Left ventricle myocardium inferior (tissue), 1 donor: Measurements from ENCODE around the gene EPRS1. TPM values are rescaled to one million over a fixed set of nuclear protein-coding genes. Genes with fewer than 3 reads are reported as not detected.

Experiments
- DNase-seq: peaks from one replicate; pipeline ENCODE4 v3.0.0-alpha.2; 2020
- H3K27ac ChIP-seq: fragments of 200-600 bp; replicated peaks from 2 replicates; pipeline ENCODE4 v1.8.0; 2021
- H3K27me3 ChIP-seq: fragments of 200-600 bp; 2 replicates; pipeline ENCODE4 v1.8.0; 2021; ENCODE audit warnings: low read depth
- H3K36me3 ChIP-seq: fragments of 200-600 bp; 2 replicates; pipeline ENCODE4 v1.8.0; 2021
- H3K4me1 ChIP-seq: fragments of 200-600 bp; 2 replicates; pipeline ENCODE4 v1.8.0; 2021
- H3K4me3 ChIP-seq: fragments of 200-600 bp; 2 replicates; pipeline ENCODE4 v1.8.0; 2021; ENCODE audit warnings: mild to moderate bottlenecking, moderate library complexity
- H3K9me3 ChIP-seq: fragments of 200-600 bp; replicated peaks from 2 replicates; pipeline ENCODE4 v1.8.0; 2021
- CTCF ChIP-seq: fragments of 200-600 bp; IDR thresholded peaks from 2 replicates; pipeline ENCODE4 v1.8.0; 2021; ENCODE audit warnings: antibody characterized with exemption, mild to moderate bottlenecking, borderline replicate concordance
- intact Hi-C: fragments of 100-400 bp; cut with micrococcal nuclease; formaldehyde crosslinking; loops from one replicate; pipeline ENCODE4 v1.11.0; 2022
- total RNA-seq: library from RNA; stranded (reverse); fragmentation: NEBNext Ultra II Directional; extraction: Animal tissue kit (Norgen Biotek cat#: 25700); gene quantifications from one replicate; pipeline ENCODE4 v1.2.1, GENCODE V29; 2021
- donor health status: DM: no; HTN: yes; CAD: no; lungs with severe emphysema.

EPRS1 gene
- total RNA-seq, 1 donor from 2014 or later = 56.9 TPM

GRCh38 chr1:220031287-220031686 is 15.0 kb downstream of the EPRS1 start:
- no peaks in the 10 kb centered on the region for H3K27me3 ChIP-seq
- TF ChIP-seq CTCF = no peak
- no peak for DNase-seq
- intact Hi-C loops = no loop called here
- H3K9me3 ChIP-seq = no peaks in the 10 kb centered on the region
- H3K4me1 ChIP-seq = no peaks in the 10 kb centered on the region
- no peak overlapping the region for H3K4me3 ChIP-seq
- peaks cover 71% of the 10 kb centered on the region for H3K36me3 ChIP-seq
- no peak overlapping the region for H3K27ac ChIP-seq

- TF ChIP-seq CTCF = no peak
- no peak for DNase-seq
- no peaks in the 10 kb centered on the region for H3K27me3 ChIP-seq
- H3K9me3 ChIP-seq = no peaks in the 10 kb centered on the region
- H3K36me3 ChIP-seq = peaks cover 84% of the 10 kb centered on the region
- no peaks in the 10 kb centered on the region for H3K4me1 ChIP-seq
- intact Hi-C loops = no loop called here
- no peak overlapping the region for H3K27ac ChIP-seq
- H3K4me3 ChIP-seq = no peak overlapping the region
Measured at GRCh38 chr1:220028346-220028895, 17.9 kb downstream of the EPRS1 start.

GRCh38 chr1:220019071-220019470 is 27.2 kb downstream of the EPRS1 start:
- intact Hi-C loops = no loop called here

GRCh38 chr1:220013497-220013896 is 32.8 kb downstream of the EPRS1 start:
- no peak for TF ChIP-seq CTCF
- Histone ChIP-seq H3K9me3 (no peaks in the 10 kb centered on the region), H3K4me1 (peaks cover 11% of the 10 kb centered on the region), H3K36me3 (peaks cover 73% of the 10 kb centered on the region), H3K27ac (no peak overlapping the region), H3K4me3 (no peak overlapping the region), H3K27me3 (no peaks in the 10 kb centered on the region)
- intact Hi-C loops = no loop called here
- no peak for DNase-seq

More at GRCh38 chr1:220019071-220019470, 27.2 kb downstream of the EPRS1 start:
- Histone ChIP-seq H3K36me3 (peaks cover 90% of the 10 kb centered on the region), H3K4me1 (no peaks in the 10 kb centered on the region), H3K4me3 (no peak overlapping the region), H3K27me3 (no peaks in the 10 kb centered on the region), H3K27ac (no peak overlapping the region), H3K9me3 (no peaks in the 10 kb centered on the region)
- DNase-seq = no peak
- TF ChIP-seq CTCF = no peak

- DNase-seq = no peak
- Histone ChIP-seq H3K4me3 (no peak overlapping the region), H3K27ac (no peak overlapping the region), H3K9me3 (no peaks in the 10 kb centered on the region), H3K4me1 (peaks cover 11% of the 10 kb centered on the region), H3K27me3 (no peaks in the 10 kb centered on the region), H3K36me3 (peaks cover 73% of the 10 kb centered on the region)
- intact Hi-C loops = no loop called here
- no peak for TF ChIP-seq CTCF
Measured at GRCh38 chr1:220012259-220012658, 34.0 kb downstream of the EPRS1 start.

GRCh38 chr1:220011620-220012019 is 34.7 kb downstream of the EPRS1 start:
- Histone ChIP-seq H3K4me3 (no peak overlapping the region), H3K27me3 (no peaks in the 10 kb centered on the region), H3K36me3 (peaks cover 73% of the 10 kb centered on the region), H3K27ac (no peak overlapping the region), H3K9me3 (no peaks in the 10 kb centered on the region), H3K4me1 (peaks cover 11% of the 10 kb centered on the region)
- no peak for DNase-seq
- TF ChIP-seq CTCF = no peak
- intact Hi-C loops = no loop called here
